EL (cell line): ENCODE measurements around the gene IL17RA.

ENCODE experiments used
- DNase-seq: peaks from one replicate; pipeline ENCODE4 v3.0.0-alpha.2; 2016

IL17RA gene

DNA sequence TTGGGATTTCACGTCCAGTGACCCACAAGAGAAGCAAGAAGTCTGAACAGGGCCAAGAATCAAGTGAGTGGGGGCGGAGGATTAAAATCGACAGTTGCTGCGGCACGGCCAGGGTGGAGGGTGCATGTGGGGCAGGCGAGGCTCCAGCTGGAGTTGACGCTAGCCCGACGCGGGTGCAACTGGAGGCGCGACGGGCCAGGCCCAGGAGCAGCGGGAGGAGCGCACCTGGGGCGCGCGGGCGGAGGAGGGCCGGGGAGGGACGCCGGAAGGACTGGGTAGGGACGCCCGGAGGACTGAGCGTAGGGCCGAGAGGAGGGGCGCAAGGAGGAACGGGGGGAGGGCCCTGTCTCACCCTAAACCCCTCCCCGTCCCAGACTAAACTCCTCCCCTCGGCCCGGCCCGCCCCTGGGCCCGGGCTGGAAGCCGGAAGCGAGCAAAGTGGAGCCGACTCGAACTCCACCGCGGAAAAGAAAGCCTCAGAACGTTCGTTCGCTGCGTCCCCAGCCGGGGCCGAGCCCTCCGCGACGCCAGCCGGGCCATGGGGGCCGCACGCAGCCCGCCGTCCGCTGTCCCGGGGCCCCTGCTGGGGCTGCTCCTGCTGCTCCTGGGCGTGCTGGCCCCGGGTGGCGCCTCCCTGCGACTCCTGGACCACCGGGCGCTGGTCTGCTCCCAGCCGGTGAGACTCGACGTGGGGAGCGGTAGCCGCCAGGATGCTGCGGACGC, at the start of gene IL17RA:
IL17RA (plus strand) TSS at position 447 of the 723 bp plus-strand sequence; CDS start at position 539, 92 bp downstream.
- peak; percentile 92 for DNase-seq

DNA sequence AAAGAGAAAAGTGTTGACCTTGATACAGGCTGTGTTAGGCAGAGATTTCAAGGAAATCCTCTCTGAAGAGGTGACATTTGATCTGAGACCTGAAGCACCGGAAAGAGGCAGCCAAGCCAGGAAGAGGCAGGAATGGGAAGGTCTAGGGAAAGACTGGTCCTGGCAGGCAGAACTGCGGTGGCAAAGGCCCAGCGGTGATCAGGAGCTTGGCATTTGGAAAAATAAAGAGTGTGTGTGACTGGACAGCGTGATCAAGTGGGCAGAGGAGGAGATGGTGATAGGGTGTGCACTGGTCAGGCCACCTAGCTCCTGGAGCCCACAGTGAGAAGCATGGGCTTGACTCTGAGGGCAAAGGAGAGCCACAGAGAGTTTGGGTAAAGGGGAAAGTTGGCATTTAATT, 49.6 kb upstream of the IL17RA start:
- no peak for DNase-seq

- DNase-seq = peak; percentile 21
Measured at GRCh38 chr22:17035976-17036841, 48.6 kb upstream of the IL17RA start.

- peak; percentile 43 for DNase-seq
Measured at GRCh38 chr22:17036842-17037711, 47.7 kb upstream of the IL17RA start.

- DNase-seq = no peak
Measured at GRCh38 chr22:17043521-17043920, 41.3 kb upstream of the IL17RA start.

DNA sequence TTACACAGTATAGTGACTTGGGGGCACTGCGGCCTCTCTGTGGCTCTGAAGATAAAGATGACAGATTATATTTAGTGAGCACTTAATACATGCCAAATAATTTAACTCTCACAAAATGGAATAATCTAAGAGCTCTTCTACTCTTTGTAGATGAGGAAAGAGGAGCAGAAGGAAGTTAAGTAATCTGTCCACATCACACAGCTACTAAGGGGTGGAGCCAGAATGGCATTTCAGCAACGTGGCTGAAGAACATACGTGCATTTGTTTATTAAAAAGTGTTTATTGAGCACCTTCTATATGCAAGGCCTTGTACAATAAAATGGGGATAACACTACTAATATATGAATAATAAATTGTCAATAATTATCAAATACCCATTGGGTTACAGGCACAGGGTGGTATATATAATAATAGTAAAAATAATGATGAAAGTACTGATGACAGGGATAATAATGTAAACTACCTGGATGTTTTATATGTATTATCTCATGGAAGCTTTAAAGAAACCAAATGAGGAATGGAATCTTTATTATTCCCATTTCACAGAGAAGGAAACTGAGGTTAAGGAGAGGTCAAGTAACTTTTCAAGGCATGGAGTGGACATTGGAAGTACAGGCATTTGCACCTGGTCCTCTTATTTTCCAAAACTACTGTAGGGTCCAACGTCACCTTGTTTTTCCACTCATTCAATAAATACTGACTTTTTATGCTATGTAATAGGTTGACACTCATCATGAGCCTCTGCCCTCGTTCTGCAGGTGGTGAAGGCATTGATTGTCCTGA, 38.0 kb upstream of the IL17RA start:
- DNase-seq = no peak

GRCh38 chr22:17047656-17048055, 37.1 kb upstream of the IL17RA start:
- no peak for DNase-seq

GRCh38 chr22:17056058-17056457, 28.7 kb upstream of the IL17RA start:
- no peak for DNase-seq

- DNase-seq = no peak
Measured at GRCh38 chr22:17056807-17057206, 28.0 kb upstream of the IL17RA start.

DNA sequence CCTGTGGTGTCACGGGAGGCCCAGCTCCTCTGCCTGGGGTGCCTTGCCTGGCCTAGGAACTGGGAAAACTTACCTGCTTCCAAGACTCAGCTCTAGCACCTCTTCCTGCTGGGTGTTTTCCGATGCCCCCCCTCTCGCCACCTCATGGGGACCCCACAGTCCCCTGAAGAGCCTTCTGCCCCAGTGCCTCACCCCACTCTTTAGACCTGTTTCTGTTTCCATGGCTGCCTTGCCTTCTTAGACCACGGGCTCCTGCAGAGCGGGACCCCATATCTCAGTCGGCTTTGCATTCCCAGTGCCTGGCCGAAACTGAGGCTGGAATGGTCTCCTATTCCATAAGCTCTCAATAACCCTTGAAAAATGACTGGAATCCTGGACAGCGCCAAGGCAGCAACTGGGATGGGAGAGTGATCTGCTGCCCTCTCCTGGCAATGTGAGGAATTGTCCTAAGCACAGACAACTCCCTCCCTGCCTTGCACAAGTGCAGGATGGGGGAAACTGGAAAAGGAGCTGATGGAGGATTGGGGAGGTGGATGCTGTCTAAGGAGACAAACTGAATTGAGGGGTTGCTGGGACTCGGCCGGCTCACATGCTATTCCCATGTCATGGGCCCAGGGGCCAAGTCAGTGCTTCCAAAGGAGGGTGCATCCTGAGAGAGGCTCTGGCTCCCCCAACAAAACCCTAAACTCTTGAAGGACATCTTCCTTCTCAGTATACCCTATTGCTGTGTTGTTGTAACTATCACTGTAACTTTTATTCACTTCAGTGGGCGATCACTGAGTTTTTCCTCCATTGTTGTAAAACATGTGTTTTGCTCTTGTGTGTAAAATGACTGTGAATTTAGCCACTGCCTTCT, 26.6 kb upstream of the IL17RA start:
- DNase-seq = peak; percentile 63

- DNase-seq = no peak
Measured at GRCh38 chr22:17060126-17060525, 24.7 kb upstream of the IL17RA start.

- no peak for DNase-seq
Measured at GRCh38 chr22:17063411-17064106, 21.2 kb upstream of the IL17RA start.

DNA sequence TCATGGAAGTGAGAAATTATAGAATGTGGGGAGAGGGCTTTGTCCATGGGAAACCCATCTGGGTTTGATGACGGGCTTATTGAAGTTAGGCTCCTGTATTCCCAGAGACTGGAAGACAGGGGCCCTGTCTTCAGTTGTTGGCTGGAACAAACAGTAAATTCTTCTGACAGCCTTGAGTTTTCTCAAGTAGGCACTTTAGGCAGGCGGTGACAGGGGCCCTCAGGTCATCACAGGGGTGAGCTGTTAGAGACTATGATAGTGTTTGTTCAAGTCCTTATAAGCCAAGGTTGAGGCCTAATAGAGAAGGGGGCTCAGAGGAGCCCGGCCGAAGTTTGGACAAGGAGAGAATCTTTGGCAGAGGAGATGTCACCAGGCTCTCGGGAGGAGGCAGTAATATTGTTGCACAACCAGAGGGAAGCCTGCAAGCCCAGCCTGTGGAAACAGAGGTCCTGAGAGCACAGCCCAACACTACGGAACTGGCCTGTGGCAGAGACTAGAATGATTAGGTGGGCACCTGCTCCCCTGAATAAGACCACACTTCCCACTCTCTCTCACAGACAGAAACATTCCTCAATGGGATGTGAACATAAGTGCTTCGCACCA, 20.2 kb upstream of the IL17RA start:
- DNase-seq = no peak

- no peak for DNase-seq
Measured at GRCh38 chr22:17065433-17065832, 19.4 kb upstream of the IL17RA start.

DNA sequence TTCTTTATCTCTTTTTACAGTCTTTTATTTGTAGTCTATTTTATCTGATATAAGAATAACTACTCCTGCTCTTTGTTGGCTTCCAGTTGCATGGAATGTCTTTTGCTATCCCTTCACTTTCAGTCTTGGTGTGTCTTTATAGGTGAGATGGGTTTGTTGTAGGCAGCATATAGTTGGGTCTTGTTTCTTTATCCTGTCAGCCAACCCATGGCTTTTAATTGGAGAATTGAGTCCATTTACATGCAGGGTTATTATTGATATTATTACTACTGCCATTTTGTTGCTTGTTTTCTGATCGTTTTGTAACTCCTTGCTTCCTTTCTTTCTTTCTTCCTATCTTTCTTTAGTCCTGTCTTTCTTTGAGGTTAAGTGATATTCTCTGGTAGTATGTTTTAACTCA, 11.9 kb upstream of the IL17RA start:
- DNase-seq = no peak

DNA sequence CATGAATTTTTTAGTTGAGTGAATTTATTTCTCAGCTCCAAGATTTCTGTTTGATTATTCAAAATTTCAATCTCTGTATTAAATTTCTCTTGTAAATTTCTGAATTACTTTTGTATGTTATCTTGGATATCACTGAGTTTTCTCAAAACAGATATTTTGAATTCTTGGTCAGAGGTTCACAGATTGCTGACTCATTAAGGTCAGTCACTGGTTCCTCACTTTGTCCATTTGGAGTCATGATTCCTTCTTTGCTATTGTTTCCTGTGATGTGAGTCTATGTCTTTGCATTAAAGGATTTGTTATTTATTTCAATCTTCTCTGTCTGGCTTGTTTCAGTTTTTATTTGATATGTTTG, 10.2 kb upstream of the IL17RA start:
- no peak for DNase-seq

- DNase-seq = peak; percentile 81
Measured at GRCh38 chr22:17077255-17077654, 7.5 kb upstream of the IL17RA start.

DNA sequence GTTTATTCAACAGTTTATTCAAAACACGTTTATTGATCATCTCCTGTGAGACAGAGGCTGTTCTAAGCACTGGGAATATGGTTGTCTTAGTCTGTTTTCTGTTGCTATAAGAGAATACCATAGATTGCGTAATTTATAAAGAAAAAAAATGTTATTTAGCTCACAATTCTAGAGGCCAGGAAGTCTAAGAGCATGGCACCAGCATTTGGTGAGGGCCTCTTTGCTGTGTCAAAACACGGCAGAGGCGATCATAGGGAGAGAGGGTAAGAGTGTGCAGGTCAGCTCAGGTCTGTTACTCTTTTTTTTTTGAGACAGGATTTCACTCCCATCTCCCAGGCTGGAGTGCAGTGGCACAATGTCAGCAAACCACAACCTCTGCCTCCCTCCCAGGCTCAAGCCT, 5.2 kb upstream of the IL17RA start:
- no peak for DNase-seq

GRCh38 chr22:17083255-17083654, 1.5 kb upstream of the IL17RA start:
- no peak for DNase-seq

GRCh38 chr22:17083811-17084441, 874 bp upstream of the IL17RA start:
- no peak for DNase-seq
